Upper lobe of right lung (tissue), 1 donor: ENCODE measurements around the gene ABHD16A. TPM values are rescaled to one million over a fixed set of nuclear protein-coding genes. Genes with fewer than 3 reads are reported as not detected.

Source experiments
- ATAC-seq: fragments of 200-7000 bp; cut with Tn5 transposase; one replicate; pipeline ENCODE4 v1.9.1; 2020; ENCODE audit warnings: mild to moderate bottlenecking, moderate library complexity
- DNase-seq: peaks from one replicate; pipeline ENCODE4 v3.0.0-alpha.2; 2020
- H3K27ac ChIP-seq: fragments of 200-600 bp; one replicate; pipeline ENCODE4 v1.8.0; 2022
- H3K27me3 ChIP-seq: fragments of 200-600 bp; one replicate; pipeline ENCODE4 v1.8.0; 2022; ENCODE audit warnings: mild to moderate bottlenecking
- H3K36me3 ChIP-seq: fragments of 200-600 bp; one replicate; pipeline ENCODE4 v1.8.0; 2022
- H3K4me1 ChIP-seq: fragments of 200-600 bp; one replicate; pipeline ENCODE4 v1.8.0; 2022
- H3K4me3 ChIP-seq: fragments of 200-600 bp; one replicate; pipeline ENCODE4 v1.8.0; 2022; ENCODE audit warnings: mild to moderate bottlenecking
- H3K9me3 ChIP-seq: fragments of 200-600 bp; one replicate; pipeline ENCODE4 v1.8.0; 2022
- CTCF ChIP-seq: fragments of 200-600 bp; IDR thresholded peaks from one replicate; pipeline ENCODE4 v1.8.0; 2022; ENCODE audit warnings: antibody characterized with exemption
- intact Hi-C: fragments of 100-400 bp; cut with DNase I; formaldehyde crosslinking; loops from one replicate; pipeline ENCODE4 v1.11.0; 2022
- total RNA-seq: library from RNA; stranded (reverse); fragmentation: NEBNext Ultra II Directional; extraction: Animal tissue kit (Norgen Biotek cat#: 25700); gene quantifications from one replicate; pipeline ENCODE4 v1.2.1, GENCODE V29; 2021
- donor health status: DM: no; HTN: yes; CAD: no; lungs with severe emphysema.

ABHD16A gene
- total RNA-seq, 1 donor from 2014 or later, result 55.8 TPM

- Histone ChIP-seq H3K4me3 (no peak overlapping the region), H3K36me3 (peaks cover 43% of the 10 kb centered on the region), H3K4me1 (peaks cover 50% of the 10 kb centered on the region), H3K27me3 (no peaks in the 10 kb centered on the region), H3K27ac (peak overlapping the region; percentile 92), H3K9me3 (no peaks in the 10 kb centered on the region)
- no peak for TF ChIP-seq CTCF
- DNase-seq (no peak), ATAC-seq (no peak)
- intact Hi-C loops, result no loop called here
Measured at GRCh38 chr6:31733734-31734133, 30.6 kb upstream of the ABHD16A start.

GRCh38 chr6:31732029-31732428 lies 28.9 kb upstream of the ABHD16A start:
- no peaks in the 10 kb centered on the region for H3K9me3 ChIP-seq
- H3K4me3 ChIP-seq, result no peak overlapping the region
- H3K27me3 ChIP-seq, result no peaks in the 10 kb centered on the region
- peaks cover 43% of the 10 kb centered on the region for H3K36me3 ChIP-seq
- no peak overlapping the region for H3K27ac ChIP-seq
- ATAC-seq, result no peak
- H3K4me1 ChIP-seq, result peaks cover 50% of the 10 kb centered on the region
- intact Hi-C loops, result no loop called here
- no peak for DNase-seq
- TF ChIP-seq CTCF, result no peak

- no peak for DNase-seq
- H3K4me1 ChIP-seq, result peaks cover 58% of the 10 kb centered on the region
- peak overlapping the region; percentile 85 for H3K27ac ChIP-seq
- H3K27me3 ChIP-seq, result no peaks in the 10 kb centered on the region
- ATAC-seq, result no peak
- TF ChIP-seq CTCF, result no peak
- no peaks in the 10 kb centered on the region for H3K9me3 ChIP-seq
- peak overlapping the region; percentile 88 for H3K4me3 ChIP-seq
- intact Hi-C loops, result no loop called here
- peaks cover 43% of the 10 kb centered on the region for H3K36me3 ChIP-seq
Measured at GRCh38 chr6:31730631-31731086, 27.5 kb upstream of the ABHD16A start.

GRCh38 chr6:31729979-31730630 lies 27.0 kb upstream of the ABHD16A start:
- DNase-seq (peak; percentile 90), ATAC-seq (peak; percentile 74)
- Histone ChIP-seq H3K36me3 (peaks cover 43% of the 10 kb centered on the region), H3K27ac (peak overlapping the region; percentile 85), H3K27me3 (no peaks in the 10 kb centered on the region), H3K4me3 (peak overlapping the region; percentile 88), H3K4me1 (peaks cover 60% of the 10 kb centered on the region), H3K9me3 (no peaks in the 10 kb centered on the region)
- intact Hi-C loops, result no loop called here
- no peak for TF ChIP-seq CTCF

GRCh38 chr6:31729515-31729978 lies 26.4 kb upstream of the ABHD16A start:
- peak; percentile 85 for ATAC-seq
- intact Hi-C loops, result no loop called here
- H3K4me1 ChIP-seq, result peaks cover 58% of the 10 kb centered on the region
- peak overlapping the region; percentile 88 for H3K4me3 ChIP-seq
- DNase-seq, result peak; percentile 95
- H3K27me3 ChIP-seq, result no peaks in the 10 kb centered on the region
- peak overlapping the region; percentile 85 for H3K27ac ChIP-seq
- TF ChIP-seq CTCF, result no peak
- peaks cover 42% of the 10 kb centered on the region for H3K36me3 ChIP-seq
- H3K9me3 ChIP-seq, result no peaks in the 10 kb centered on the region
